HG03521 (cell line): ENCODE results near the gene PDE11A.
A peak's percentile ranks its signal among the peaks of the same experiment; 100 is the strongest.

Source experiments
- ATAC-seq: cut with Tn5 transposase; IDR thresholded peaks from one replicate; pipeline ENCODE4 v1.9.1; 2021; ENCODE audit warnings: mild to moderate bottlenecking, moderate library complexity; ENCODE audit not compliant: unreplicated experiment

The PDE11A gene

GRCh38 chr2:177646241-177646640 lies 426.3 kb downstream of the PDE11A start:
- ATAC-seq: no peak

- ATAC-seq: no peak
Observed at GRCh38 chr2:177641331-177641730, 431.2 kb downstream of the PDE11A start.

GRCh38 chr2:177640423-177640822 lies 432.2 kb downstream of the PDE11A start:
- ATAC-seq: no peak

- ATAC-seq: no peak
Observed at GRCh38 chr2:177639262-177639914, 433.2 kb downstream of the PDE11A start.

GRCh38 chr2:177638507-177638906 lies 434.1 kb downstream of the PDE11A start:
- no peak for ATAC-seq

GRCh38 chr2:177636672-177637071 lies 435.9 kb downstream of the PDE11A start:
- ATAC-seq: no peak

- ATAC-seq: no peak
Observed at GRCh38 chr2:177635696-177636095, 436.9 kb downstream of the PDE11A start.

- ATAC-seq: no peak
Observed at GRCh38 chr2:177633910-177634294, 438.7 kb downstream of the PDE11A start.

- no peak for ATAC-seq
Observed at GRCh38 chr2:177633111-177633510, 439.5 kb downstream of the PDE11A start.

GRCh38 chr2:177631680-177632079 lies 440.9 kb downstream of the PDE11A start:
- no peak for ATAC-seq

GRCh38 chr2:177629357-177630024 lies 443.1 kb downstream of the PDE11A start:
- ATAC-seq: peak; percentile 54

- no peak for ATAC-seq
Observed at GRCh38 chr2:177628831-177629230, 443.7 kb downstream of the PDE11A start.

GRCh38 chr2:177625744-177626650 lies 446.6 kb downstream of the PDE11A start:
- ATAC-seq: no peak

GRCh38 chr2:177622521-177622920 lies 450.1 kb downstream of the PDE11A start:
- ATAC-seq: no peak

- no peak for ATAC-seq
Observed at GRCh38 chr2:177619986-177620385, 452.6 kb downstream of the PDE11A start.

GRCh38 chr2:177619461-177619860 lies 453.1 kb downstream of the PDE11A start:
- ATAC-seq: no peak

GRCh38 chr2:177618255-177619253 lies 454.0 kb downstream of the PDE11A start:
- ATAC-seq: peak; percentile 96

GRCh38 chr2:177617849-177618248 lies 454.7 kb downstream of the PDE11A start:
- ATAC-seq: no peak

- ATAC-seq: no peak
Observed at GRCh38 chr2:177616731-177617130, 455.8 kb downstream of the PDE11A start.

GRCh38 chr2:177616066-177616465 lies 456.5 kb downstream of the PDE11A start:
- ATAC-seq: no peak
